ENCODE results near the gene ITFG1.

DNA sequence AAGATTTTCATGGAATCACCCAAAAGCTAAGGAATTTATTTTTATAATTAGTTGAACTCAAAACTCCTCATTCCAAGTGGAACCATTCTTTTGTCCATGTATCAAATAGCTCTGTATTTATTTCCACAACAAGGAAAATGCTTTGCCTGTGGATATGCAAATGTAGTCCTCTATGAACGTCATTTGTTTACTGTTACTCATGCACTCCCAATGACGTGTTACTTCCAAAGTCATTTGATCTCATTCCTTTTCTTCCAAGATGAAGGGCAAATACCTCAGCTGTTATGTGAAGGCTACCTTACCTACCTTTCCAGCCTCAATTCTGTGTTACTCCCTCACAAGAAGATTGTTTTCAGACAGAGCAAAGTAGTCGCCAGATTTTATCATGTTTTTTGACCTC is 83.7 kb downstream of the ITFG1 start:
- TF ChIP-seq, protein P1, sequence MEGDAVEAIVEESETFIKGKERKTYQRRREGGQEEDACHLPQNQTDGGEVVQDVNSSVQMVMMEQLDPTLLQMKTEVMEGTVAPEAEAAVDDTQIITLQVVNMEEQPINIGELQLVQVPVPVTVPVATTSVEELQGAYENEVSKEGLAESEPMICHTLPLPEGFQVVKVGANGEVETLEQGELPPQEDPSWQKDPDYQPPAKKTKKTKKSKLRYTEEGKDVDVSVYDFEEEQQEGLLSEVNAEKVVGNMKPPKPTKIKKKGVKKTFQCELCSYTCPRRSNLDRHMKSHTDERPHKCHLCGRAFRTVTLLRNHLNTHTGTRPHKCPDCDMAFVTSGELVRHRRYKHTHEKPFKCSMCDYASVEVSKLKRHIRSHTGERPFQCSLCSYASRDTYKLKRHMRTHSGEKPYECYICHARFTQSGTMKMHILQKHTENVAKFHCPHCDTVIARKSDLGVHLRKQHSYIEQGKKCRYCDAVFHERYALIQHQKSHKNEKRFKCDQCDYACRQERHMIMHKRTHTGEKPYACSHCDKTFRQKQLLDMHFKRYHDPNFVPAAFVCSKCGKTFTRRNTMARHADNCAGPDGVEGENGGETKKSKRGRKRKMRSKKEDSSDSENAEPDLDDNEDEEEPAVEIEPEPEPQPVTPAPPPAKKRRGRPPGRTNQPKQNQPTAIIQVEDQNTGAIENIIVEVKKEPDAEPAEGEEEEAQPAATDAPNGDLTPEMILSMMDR (conservative IDR thresholded peaks at IDR 0.05) = no peak
- TF ChIP-seq ZFX (IDR thresholded peaks at IDR 0.05) = no peak

All from C4-2B (cell line).